ENCODE data around the gene ERGIC1.

ERGIC1 gene

DNA sequence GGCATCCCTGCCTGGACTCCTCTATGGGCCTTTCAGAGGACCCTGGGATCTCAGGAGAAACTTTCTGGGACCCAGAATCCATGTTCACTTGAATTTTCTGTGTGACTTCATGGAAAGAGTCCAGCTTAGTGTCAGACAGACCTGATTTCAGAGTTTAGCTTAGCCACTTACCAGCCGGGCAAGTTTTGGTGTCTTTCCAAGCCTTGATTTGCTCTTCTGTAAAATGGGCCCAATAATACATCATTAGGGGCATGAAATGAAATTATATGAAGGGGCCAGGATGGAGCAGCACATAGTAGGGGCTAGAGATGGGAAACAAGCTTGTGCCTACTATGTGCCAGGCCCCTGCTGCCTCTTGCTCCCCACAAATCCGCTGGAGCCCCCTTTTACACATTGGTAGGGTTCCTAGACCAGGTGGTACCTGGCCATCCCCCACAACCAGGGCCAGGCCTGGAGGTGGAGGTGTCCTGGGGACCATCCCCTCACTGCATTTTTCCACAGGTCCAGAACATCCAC is 92.0 kb downstream of the ERGIC1 start:
- Histone ChIP-seq H3F3A (ENCODE audit: control insufficient read depth, insufficient read depth) (0 out of 2 replicates have a peak, but pooled peaks cover 4% of the 10 kb centered on the region), H3K9me3 (ENCODE audit: control insufficient read depth, insufficient read depth, low read length) (no peaks in the 10 kb centered on the region), H3K27ac (ENCODE audit: low read depth, low read length) (no peak overlapping the region), H4K20me1 (ENCODE audit: control insufficient read depth, insufficient read depth, low read depth, low read length) (no peaks in the 10 kb centered on the region), H3K4me2 (ENCODE audit: low read length) (no peak overlapping the region), H3K9me2 (replicated peaks; ENCODE audit: control insufficient read depth, low read length) (no peaks in the 10 kb centered on the region), H3K4me1 (ENCODE audit: control insufficient read depth, low read length) (peaks cover 2% of the 10 kb centered on the region; the same call in 1 of the 2 replicates), H3K36me3 (ENCODE audit: control insufficient read depth, low read length) (no peaks in the 10 kb centered on the region), H3K27me3 (ENCODE audit: control insufficient read depth, low read length) (no peaks in the 10 kb centered on the region), H3K79me2 (ENCODE audit: control insufficient read depth, low read length) (no peaks in the 10 kb centered on the region), H3K4me3 (ENCODE audit: low read length) (no peak overlapping the region)
- no peak for TF ChIP-seq EZH2phosphoT487 (IDR thresholded peaks at IDR 0.05; ENCODE audit: borderline replicate concordance, low read length)
- TF ChIP-seq, protein P1, sequence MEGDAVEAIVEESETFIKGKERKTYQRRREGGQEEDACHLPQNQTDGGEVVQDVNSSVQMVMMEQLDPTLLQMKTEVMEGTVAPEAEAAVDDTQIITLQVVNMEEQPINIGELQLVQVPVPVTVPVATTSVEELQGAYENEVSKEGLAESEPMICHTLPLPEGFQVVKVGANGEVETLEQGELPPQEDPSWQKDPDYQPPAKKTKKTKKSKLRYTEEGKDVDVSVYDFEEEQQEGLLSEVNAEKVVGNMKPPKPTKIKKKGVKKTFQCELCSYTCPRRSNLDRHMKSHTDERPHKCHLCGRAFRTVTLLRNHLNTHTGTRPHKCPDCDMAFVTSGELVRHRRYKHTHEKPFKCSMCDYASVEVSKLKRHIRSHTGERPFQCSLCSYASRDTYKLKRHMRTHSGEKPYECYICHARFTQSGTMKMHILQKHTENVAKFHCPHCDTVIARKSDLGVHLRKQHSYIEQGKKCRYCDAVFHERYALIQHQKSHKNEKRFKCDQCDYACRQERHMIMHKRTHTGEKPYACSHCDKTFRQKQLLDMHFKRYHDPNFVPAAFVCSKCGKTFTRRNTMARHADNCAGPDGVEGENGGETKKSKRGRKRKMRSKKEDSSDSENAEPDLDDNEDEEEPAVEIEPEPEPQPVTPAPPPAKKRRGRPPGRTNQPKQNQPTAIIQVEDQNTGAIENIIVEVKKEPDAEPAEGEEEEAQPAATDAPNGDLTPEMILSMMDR (IDR thresholded peaks at IDR 0.05; ENCODE audit: low read depth, low read length, poor library complexity, severe bottlenecking) = no peak

DNA sequence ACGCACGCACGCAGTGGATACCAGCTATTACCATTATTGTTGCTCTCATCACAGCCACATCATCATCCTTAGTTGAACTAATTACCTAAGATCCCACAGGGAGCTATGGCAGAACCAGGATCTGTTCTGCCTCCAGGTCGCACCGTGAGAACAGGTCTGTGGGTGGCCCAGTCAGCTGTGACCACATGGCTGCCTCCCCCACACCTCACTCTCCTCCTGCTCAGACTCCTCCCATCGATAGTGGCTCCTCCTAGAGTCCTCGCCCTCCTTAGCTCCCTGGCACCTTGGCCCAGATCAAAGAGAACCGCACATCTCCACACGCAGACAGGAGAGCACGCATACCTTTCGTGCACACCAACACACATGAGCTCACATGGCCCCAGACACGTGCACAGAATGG is 92.7 kb downstream of the ERGIC1 start:
- no peak overlapping the region for H3K27ac ChIP-seq (ENCODE audit: low read depth, low read length)
- H3K4me1 ChIP-seq (ENCODE audit: control insufficient read depth, low read length) = peaks cover 6% of the 10 kb centered on the region; the same call in 1 of the 2 replicates
- H3K9me2 ChIP-seq (replicated peaks; ENCODE audit: control insufficient read depth, low read length) = no peaks in the 10 kb centered on the region
- no peak for TF ChIP-seq EZH2phosphoT487 (IDR thresholded peaks at IDR 0.05; ENCODE audit: borderline replicate concordance, low read length)
- TF ChIP-seq, protein P1 (IDR thresholded peaks at IDR 0.05; ENCODE audit: low read depth, low read length, poor library complexity, severe bottlenecking) = no peak
- no peaks in the 10 kb centered on the region for H3K9me3 ChIP-seq (ENCODE audit: control insufficient read depth, insufficient read depth, low read length)
- no peaks in the 10 kb centered on the region for H4K20me1 ChIP-seq (ENCODE audit: control insufficient read depth, insufficient read depth, low read depth, low read length)
- H3K27me3 ChIP-seq (ENCODE audit: control insufficient read depth, low read length) = no peaks in the 10 kb centered on the region
- 0 out of 2 replicates have a peak, but pooled peaks cover 5% of the 10 kb centered on the region for H3F3A ChIP-seq (ENCODE audit: control insufficient read depth, insufficient read depth)
- no peaks in the 10 kb centered on the region for H3K79me2 ChIP-seq (ENCODE audit: control insufficient read depth, low read length)
- no peaks in the 10 kb centered on the region for H3K36me3 ChIP-seq (ENCODE audit: control insufficient read depth, low read length)
- H3K4me3 ChIP-seq (ENCODE audit: low read length) = no peak overlapping the region
- no peak overlapping the region for H3K4me2 ChIP-seq (ENCODE audit: low read length)

DNA sequence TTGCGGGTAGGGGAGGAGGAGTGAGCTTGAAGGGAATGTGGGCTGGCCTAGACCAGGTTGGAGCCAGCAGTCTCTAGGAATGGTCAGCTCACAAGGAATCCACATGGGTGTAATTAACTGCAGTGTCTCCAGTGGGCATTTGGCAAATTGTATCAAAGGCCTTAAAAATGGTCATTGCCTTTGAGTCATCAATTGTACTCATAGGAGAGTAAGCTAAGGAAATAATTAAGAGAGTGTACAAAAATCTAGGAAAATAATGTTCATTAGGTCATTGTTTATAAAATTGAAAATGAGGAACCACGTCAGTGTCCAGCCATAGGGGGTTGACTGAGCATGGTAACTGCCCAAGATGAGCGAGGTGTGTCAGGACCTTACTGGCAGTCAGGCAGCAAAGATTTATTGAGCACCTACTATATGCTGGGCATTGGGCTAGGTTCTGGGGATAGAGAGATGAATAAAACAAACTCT is 95.4 kb downstream of the ERGIC1 start:
- H3K27ac ChIP-seq (ENCODE audit: low read depth, low read length) = no peak overlapping the region

More for the DNA sequence above, 95.4 kb downstream of the ERGIC1 start:
- Histone ChIP-seq H3K4me2 (ENCODE audit: low read length) (no peak overlapping the region), H3K9me3 (ENCODE audit: control insufficient read depth, insufficient read depth, low read length) (no peaks in the 10 kb centered on the region), H3K27me3 (ENCODE audit: control insufficient read depth, low read length) (no peaks in the 10 kb centered on the region), H3F3A (ENCODE audit: control insufficient read depth, insufficient read depth) (0 out of 2 replicates have a peak, but pooled peaks cover 5% of the 10 kb centered on the region), H3K36me3 (ENCODE audit: control insufficient read depth, low read length) (no peaks in the 10 kb centered on the region), H3K9me2 (replicated peaks; ENCODE audit: control insufficient read depth, low read length) (no peaks in the 10 kb centered on the region), H3K4me3 (ENCODE audit: low read length) (no peak overlapping the region), H4K20me1 (ENCODE audit: control insufficient read depth, insufficient read depth, low read depth, low read length) (no peaks in the 10 kb centered on the region), H3K4me1 (ENCODE audit: control insufficient read depth, low read length) (peaks cover 9% of the 10 kb centered on the region; the same call in 1 of the 2 replicates), H3K79me2 (ENCODE audit: control insufficient read depth, low read length) (no peaks in the 10 kb centered on the region)
- TF ChIP-seq, protein P1 (IDR thresholded peaks at IDR 0.05; ENCODE audit: low read depth, low read length, poor library complexity, severe bottlenecking) = no peak
- TF ChIP-seq EZH2phosphoT487 (IDR thresholded peaks at IDR 0.05; ENCODE audit: borderline replicate concordance, low read length) = no peak
